ENCODE measurements around the gene ADAMTS15.

ADAMTS15 gene

DNA sequence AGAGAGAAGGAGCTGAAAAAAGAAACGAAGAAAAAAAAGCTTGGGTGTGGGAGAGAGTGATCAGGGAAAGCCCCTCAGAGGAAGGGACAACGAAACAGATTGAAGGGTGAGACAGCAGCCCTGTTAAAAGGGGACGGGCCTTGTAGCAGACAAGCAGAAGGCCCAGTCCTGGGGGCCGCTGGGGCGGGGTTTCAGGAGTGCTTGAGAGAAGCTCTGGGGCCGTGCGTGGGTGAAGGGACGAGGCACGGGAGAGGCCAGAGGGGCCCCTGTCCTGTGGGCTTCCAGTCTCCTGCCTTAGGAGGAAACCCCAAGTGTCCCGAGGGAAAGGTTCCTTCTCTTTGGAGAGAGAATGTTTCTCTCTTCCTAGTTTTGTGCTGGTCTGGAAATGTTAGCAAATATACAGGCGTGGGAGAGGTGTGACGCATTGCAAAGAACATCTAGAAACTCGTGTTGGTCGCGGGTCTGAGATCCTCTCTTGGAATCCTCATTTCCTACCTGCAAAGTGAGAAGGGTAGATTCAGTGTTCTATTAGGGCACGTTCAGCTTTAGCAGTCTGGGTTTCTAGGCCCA lies 28.6 kb downstream of the ADAMTS15 start:
- DNase-seq (ENCODE audit: low read depth): peak; percentile 74
- TF ChIP-seq, protein P1, sequence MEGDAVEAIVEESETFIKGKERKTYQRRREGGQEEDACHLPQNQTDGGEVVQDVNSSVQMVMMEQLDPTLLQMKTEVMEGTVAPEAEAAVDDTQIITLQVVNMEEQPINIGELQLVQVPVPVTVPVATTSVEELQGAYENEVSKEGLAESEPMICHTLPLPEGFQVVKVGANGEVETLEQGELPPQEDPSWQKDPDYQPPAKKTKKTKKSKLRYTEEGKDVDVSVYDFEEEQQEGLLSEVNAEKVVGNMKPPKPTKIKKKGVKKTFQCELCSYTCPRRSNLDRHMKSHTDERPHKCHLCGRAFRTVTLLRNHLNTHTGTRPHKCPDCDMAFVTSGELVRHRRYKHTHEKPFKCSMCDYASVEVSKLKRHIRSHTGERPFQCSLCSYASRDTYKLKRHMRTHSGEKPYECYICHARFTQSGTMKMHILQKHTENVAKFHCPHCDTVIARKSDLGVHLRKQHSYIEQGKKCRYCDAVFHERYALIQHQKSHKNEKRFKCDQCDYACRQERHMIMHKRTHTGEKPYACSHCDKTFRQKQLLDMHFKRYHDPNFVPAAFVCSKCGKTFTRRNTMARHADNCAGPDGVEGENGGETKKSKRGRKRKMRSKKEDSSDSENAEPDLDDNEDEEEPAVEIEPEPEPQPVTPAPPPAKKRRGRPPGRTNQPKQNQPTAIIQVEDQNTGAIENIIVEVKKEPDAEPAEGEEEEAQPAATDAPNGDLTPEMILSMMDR (conservative IDR thresholded peaks at IDR 0.05; ENCODE audit: control insufficient read depth, insufficient read depth, low read depth, low read length): no peak
- no peak overlapping the region for H3K4me3 ChIP-seq (ENCODE audit: control insufficient read depth, low read depth, low read length)

DNA sequence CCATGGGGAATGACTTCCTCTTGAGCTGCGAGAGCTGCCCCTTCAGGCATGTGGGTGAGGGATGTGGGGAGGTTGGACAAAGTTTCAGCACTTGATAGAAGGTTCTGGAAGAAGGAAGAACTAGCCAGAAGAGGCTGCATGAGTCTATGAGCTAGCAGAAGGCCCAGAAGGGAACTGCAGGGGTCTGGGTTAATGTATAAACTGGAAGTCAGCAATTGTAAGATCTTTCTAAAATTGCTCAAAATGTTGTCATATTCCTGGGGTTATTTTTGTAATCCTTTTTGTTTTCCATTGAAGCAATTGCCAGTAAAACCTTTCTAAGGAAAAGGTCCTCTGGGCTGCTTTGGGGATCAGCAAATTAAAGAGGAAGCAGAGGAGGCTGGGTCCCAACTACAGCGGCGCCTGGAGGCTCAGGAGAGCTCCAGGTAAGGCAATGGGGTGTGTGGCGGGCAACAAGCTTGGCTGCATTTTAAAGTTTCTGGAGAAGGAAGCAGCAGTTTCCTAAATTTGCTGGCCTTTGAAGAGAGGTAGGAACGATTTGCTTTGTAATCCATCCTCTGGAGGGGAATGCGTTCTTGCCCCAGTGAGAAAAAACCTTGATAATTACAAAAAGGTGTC lies 29.2 kb downstream of the ADAMTS15 start:
- H3K4me3 ChIP-seq (ENCODE audit: control insufficient read depth, low read depth, low read length): no peak overlapping the region
- DNase-seq (ENCODE audit: low read depth): peak; percentile 45
- TF ChIP-seq, protein P1 (conservative IDR thresholded peaks at IDR 0.05; ENCODE audit: control insufficient read depth, insufficient read depth, low read depth, low read length): no peak

DNA sequence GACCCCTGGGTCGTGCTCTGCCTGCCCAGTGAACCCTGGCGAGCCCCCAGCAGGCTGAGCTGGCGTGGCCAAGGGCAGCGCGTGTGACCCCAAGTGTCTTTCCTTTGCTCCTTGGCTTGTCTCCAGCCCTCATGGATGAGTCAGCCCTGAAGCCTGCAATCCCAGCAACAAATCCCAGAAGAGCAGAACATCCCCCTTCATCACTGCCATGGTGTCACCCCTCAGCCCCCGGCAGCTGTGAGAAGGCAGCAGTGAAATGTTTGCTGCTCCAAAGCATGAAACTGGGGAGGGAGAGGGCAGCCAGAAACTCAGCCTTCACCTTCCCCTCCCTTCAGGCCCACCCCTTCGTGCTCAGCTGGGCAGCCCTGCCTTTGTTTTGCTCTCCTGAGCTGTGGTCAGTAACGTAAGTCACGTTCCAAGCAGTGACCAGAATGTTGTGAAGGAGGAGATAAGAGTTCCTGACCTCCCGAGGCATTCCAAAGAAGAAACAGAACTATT lies 29.8 kb downstream of the ADAMTS15 start:
- TF ChIP-seq, protein P1 (conservative IDR thresholded peaks at IDR 0.05; ENCODE audit: control insufficient read depth, insufficient read depth, low read depth, low read length): no peak
- peak; percentile 96 for DNase-seq (ENCODE audit: low read depth)
- no peak overlapping the region for H3K4me3 ChIP-seq (ENCODE audit: control insufficient read depth, low read depth, low read length)

DNA sequence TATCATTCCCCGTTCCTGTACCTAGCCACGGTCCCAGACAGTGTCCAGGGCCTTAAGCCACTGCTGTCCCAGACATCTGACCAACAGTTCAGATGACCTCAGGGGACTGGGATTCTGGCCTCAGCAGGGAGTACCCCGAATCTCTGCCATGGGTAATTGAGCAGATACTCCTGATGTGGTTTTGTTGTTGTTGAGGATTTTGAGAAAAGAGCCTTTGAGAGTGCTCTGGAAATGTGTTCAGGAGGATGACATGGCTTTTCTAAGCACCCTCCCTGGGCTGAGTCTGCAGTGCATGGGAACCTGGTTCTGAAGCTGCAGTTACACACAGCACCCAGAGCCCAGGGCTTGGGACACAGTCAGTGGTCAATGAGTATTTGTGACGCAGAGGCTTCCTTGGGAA lies 30.4 kb downstream of the ADAMTS15 start:
- TF ChIP-seq, protein P1 (conservative IDR thresholded peaks at IDR 0.05; ENCODE audit: control insufficient read depth, insufficient read depth, low read depth, low read length): no peak
- peak; percentile 33 for DNase-seq (ENCODE audit: low read depth)
- H3K4me3 ChIP-seq (ENCODE audit: control insufficient read depth, low read depth, low read length): no peak overlapping the region

DNA sequence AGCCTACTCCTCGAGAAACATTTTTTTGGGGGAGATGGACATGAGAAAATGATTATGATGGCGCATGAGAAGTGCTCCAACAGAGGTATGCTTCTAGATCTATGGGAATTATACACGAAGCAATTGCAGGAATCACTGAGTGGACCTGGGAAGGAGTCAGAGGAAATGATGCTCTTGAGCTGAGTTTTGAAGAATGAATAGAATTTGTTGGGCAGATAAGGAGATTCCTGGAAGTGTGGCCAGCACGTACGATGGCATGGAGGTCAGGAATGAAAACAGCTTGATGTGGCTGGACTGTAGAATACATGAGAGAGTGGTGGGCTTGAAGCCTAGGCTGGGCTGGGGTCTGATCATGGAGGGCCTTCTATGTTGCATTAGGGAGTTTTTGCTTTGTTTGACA lies 31.7 kb downstream of the ADAMTS15 start:
- TF ChIP-seq, protein P1 (conservative IDR thresholded peaks at IDR 0.05; ENCODE audit: control insufficient read depth, insufficient read depth, low read depth, low read length): no peak
- H3K4me3 ChIP-seq (ENCODE audit: control insufficient read depth, low read depth, low read length): no peak overlapping the region
- no peak for DNase-seq (ENCODE audit: low read depth)

DNA sequence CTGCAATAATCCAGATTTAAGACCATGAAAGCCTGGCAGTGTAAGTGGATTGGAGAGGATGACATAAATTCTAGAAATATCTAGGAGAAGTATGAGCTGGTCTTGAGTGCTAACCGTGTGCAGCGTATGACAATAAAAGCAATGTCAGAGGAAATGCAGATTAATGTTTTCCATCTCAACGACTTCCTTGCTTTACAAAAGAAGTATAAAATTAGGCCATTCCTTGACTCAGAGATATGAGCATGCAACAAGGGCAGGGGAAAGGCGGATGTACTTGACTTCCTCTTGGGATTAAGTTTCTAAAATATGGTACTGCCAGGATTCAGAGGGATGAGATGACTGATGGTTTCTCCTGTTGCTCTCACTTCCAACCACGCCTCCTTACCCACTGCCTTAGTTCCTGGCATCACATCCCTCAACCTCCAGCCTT lies 32.3 kb downstream of the ADAMTS15 start:
- peak; percentile 12 for DNase-seq (ENCODE audit: low read depth)
- TF ChIP-seq, protein P1 (conservative IDR thresholded peaks at IDR 0.05; ENCODE audit: control insufficient read depth, insufficient read depth, low read depth, low read length): no peak

More for the DNA sequence above, 32.3 kb downstream of the ADAMTS15 start:
- no peak overlapping the region for H3K4me3 ChIP-seq (ENCODE audit: control insufficient read depth, low read depth, low read length)

All from fibroblast of mammary gland (primary cell).